IPS-18a (cell line): ENCODE measurements around the gene GOLGB1.

Experiments used
- H3K27ac ChIP-seq: one replicate; pipeline ENCODE4 v1.5.1; 2013; ENCODE audit warnings: low read length
- H3K27me3 ChIP-seq: one replicate; pipeline ENCODE4 v1.6.1; 2013; ENCODE audit warnings: mild to moderate bottlenecking, low read length; ENCODE audit not compliant: control insufficient read depth, insufficient read depth
- H3K36me3 ChIP-seq: one replicate; pipeline ENCODE4 v1.6.1; 2013; ENCODE audit warnings: low read depth, low read length; ENCODE audit not compliant: control insufficient read depth
- H3K4me1 ChIP-seq: one replicate; pipeline ENCODE4 v1.6.1; 2013; ENCODE audit warnings: low read depth, low read length; ENCODE audit not compliant: control insufficient read depth
- H3K4me3 ChIP-seq: one replicate; pipeline ENCODE4 v1.5.1; 2013; ENCODE audit warnings: low read length
- H3K9ac ChIP-seq: one replicate; pipeline ENCODE4 v1.6.1; 2013; ENCODE audit warnings: mild to moderate bottlenecking, low read length, moderate library complexity
- H3K9me3 ChIP-seq: one replicate; pipeline ENCODE4 v1.6.1; 2013; ENCODE audit warnings: low read depth, low read length; ENCODE audit not compliant: control insufficient read depth

The GOLGB1 gene

DNA sequence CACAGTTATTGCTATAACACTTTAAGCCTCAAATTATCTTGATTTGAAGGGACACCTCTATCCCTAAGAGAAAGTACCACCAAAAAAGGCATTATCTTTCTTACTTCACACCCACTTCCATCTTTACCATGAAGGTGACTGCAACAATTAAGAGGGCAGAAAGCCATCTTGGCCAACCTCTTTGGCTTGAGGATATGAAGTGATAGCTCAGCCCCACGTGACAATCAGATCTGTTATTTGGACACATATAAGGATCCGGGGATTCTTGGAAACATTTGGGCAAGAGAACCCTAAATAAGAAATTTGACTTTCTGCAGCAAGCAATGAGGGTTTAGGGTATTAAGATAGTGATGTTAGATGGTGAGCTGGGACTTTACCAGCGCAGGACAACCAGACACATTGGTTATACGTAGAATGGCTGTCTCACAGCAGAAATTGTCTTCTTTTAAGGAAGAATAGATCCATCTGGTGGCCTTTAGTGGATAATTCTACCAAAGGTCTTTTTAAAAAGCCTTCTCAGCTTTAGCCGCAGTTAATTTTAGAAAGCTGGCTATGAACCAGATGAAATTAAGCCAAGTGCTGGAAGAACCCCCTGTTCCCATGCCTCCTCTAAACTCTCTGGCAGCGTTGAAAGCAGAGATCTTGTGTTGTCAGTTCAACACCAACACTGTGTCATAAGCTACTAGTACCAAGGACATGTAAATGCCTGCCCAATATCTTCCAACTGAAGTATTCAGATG, 101.2 kb downstream of the GOLGB1 start:
- Histone ChIP-seq H3K9me3 (no peaks in the 10 kb centered on the region), H3K4me3 (no peak overlapping the region), H3K27me3 (no peaks in the 10 kb centered on the region), H3K4me1 (peaks cover 5% of the 10 kb centered on the region), H3K27ac (no peak overlapping the region), H3K36me3 (no peaks in the 10 kb centered on the region), H3K9ac (no peak overlapping the region)

DNA sequence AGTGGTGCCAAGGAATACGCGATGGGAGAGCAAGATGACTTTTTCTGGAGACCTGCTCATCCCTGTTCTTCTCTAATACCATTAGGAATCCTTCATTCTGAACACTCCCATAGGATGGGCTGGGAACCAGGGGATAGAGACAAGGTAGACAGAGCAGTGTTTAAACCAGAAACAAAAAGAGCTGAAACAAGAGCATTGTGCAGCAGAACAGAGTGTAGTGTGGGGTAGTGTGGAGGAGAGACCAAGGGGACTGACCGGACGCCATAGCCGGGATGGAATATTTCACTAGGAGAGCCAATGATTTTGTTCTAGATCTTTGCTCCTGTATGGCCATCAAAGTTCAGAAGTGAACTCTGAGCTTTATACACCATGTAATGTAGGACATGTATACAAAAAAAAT, 104.5 kb downstream of the GOLGB1 start:
- no peak overlapping the region for H3K27ac ChIP-seq
- H3K27me3 ChIP-seq, result no peaks in the 10 kb centered on the region
- H3K9me3 ChIP-seq, result no peaks in the 10 kb centered on the region
- no peaks in the 10 kb centered on the region for H3K36me3 ChIP-seq
- H3K4me1 ChIP-seq, result peaks cover 9% of the 10 kb centered on the region
- no peak overlapping the region for H3K9ac ChIP-seq
- no peak overlapping the region for H3K4me3 ChIP-seq

DNA sequence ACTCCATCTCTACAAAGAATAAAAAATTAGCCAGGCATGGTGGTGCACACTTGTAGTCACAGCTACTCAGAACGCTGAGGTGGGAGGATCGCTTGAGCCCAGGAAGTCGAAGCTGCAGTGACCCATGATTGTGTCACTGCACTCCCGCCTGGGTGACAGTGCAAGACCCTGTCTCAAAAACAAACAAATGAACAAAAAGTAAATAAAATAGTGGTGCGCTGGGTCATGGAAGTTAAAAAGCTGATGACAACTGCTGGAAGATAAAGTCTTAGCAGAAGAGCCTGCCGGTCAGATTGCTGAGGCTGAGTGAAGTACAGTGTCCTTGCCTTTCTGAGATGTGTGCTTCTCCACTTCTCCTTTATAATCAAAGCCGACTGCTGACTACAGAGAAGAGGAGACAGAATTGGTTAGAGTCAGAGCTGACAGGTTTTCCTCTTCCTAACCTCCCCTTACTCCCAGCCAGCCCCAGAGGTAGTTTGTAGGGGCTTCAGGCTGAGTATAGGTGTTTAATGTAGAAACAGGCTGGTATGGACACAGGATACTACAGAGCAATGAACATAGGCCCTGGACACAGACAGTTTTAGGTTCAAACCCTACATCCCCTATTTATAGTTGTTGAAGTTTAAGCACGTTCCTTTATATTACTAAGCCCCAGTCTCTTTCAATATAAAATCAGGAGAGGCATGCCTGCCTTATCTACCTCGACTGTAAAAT, 106.8 kb downstream of the GOLGB1 start:
- H3K9ac ChIP-seq, result no peak overlapping the region
- H3K4me1 ChIP-seq, result peaks cover 9% of the 10 kb centered on the region
- H3K36me3 ChIP-seq, result no peaks in the 10 kb centered on the region

DNA sequence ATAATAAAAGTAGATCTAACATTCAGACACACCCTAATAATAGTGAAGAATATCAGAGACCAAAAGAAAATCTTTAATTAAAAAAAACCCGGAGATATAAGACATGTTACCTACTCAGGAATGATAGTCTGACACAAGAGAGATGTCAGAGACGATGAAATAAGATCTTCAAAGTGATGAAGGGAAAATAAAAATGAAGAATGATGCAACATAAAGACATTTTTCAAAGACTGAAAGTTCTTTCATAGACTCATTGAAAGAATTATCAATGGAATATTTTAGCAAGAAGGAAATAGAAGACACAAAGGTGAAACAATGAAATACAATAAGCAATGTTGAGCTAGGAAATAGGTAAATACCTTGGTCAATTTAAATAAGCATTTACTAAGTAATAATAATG, 108.4 kb downstream of the GOLGB1 start:
- Histone ChIP-seq H3K9ac (no peak overlapping the region), H3K36me3 (no peaks in the 10 kb centered on the region), H3K4me1 (peaks cover 9% of the 10 kb centered on the region), H3K27me3 (no peaks in the 10 kb centered on the region), H3K4me3 (no peak overlapping the region), H3K27ac (no peak overlapping the region), H3K9me3 (no peaks in the 10 kb centered on the region)

More for the DNA sequence above, 106.8 kb downstream of the GOLGB1 start:
- Histone ChIP-seq H3K9me3 (no peaks in the 10 kb centered on the region), H3K27ac (no peak overlapping the region), H3K4me3 (no peak overlapping the region), H3K27me3 (no peaks in the 10 kb centered on the region)

DNA sequence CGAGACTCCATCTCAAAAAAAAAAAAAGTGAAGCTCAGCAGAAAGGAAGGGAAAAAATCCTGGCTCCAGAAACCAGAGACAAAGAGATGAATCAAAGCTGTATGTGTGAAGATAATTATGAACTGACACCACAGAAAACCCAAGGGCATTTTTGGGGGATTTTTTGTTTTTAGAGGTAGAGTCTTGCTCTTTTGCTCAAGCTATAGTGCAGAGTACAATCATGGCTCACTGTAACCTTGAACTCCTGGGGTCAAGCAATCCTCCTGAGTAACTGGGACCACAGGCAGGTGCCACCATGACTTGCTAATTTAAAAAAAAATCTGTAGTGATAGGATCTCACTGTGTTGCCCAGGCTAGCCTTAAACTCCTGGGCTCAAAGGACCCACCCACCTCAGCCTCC, 111.6 kb downstream of the GOLGB1 start:
- no peaks in the 10 kb centered on the region for H3K36me3 ChIP-seq
- H3K4me3 ChIP-seq, result no peak overlapping the region
- no peak overlapping the region for H3K27ac ChIP-seq

DNA sequence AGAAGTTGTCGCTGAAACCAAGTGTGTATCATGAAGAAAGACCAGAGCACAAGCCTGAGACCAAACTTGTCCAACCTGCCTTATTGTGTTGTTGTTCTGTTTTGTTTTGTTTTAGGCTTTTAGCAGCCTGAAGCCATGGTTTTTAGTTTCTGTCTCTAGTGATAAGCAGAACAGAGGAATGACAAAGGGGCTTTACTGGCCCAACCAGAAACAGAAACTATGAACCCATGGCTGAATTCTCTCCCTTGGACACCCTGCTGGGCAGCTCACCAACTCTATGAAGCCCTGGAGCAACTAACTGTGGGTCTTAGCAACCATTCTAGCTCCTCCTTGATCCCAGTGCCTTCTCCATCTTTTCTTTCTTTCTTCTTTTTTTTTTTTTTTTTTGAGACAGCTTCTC, 119.2 kb downstream of the GOLGB1 start:
- no peaks in the 10 kb centered on the region for H3K9me3 ChIP-seq
- H3K9ac ChIP-seq, result no peak overlapping the region
- no peaks in the 10 kb centered on the region for H3K36me3 ChIP-seq
- peaks cover 4% of the 10 kb centered on the region for H3K4me1 ChIP-seq
- H3K27ac ChIP-seq, result no peak overlapping the region
- H3K4me3 ChIP-seq, result no peak overlapping the region
- H3K27me3 ChIP-seq, result no peaks in the 10 kb centered on the region

More for the DNA sequence above, 111.6 kb downstream of the GOLGB1 start:
- H3K9me3 ChIP-seq, result no peaks in the 10 kb centered on the region
- no peaks in the 10 kb centered on the region for H3K27me3 ChIP-seq
- H3K9ac ChIP-seq, result no peak overlapping the region
- peaks cover 4% of the 10 kb centered on the region for H3K4me1 ChIP-seq

DNA sequence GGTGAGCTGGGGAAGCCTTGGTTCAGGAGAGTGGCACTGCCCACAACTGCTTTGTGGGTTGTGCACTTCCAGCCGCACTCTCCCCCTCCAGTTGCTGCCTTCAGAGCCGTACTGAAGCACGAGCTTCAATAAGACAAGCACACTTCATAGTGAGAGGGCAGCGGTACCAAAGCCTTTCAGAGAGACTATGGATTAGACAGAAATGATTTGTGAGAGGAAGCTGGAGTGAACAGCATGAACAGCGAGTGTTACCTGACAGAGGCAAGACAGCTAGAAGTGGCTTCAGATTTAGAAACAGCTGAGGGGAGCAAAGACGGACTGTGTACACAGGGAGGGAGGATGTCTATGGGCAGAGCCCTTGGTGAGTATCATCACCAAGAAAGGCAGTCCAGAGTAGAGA, 119.9 kb downstream of the GOLGB1 start:
- no peaks in the 10 kb centered on the region for H3K36me3 ChIP-seq

DNA sequence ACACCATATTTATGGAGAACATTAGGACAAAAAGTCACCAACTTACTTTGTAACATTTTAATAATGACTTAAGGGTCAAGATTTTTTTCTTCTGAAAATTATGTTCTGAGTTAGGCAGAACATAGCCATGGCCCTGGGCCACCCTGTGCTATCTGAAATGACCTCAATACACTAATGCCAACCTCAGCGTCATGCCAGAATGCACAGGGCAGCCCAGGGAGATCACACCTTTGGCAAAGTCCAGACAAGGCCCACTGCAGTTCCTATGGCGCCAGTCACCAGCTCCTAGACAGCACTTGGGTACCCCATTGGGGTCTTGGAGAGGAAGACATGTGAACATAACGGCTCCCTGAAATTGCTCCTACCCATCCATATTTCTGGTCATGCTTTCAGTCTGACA, 121.9 kb downstream of the GOLGB1 start:
- H3K4me3 ChIP-seq, result no peak overlapping the region
- no peaks in the 10 kb centered on the region for H3K36me3 ChIP-seq
- no peaks in the 10 kb centered on the region for H3K27me3 ChIP-seq
- no peaks in the 10 kb centered on the region for H3K9me3 ChIP-seq
- no peak overlapping the region for H3K27ac ChIP-seq
- H3K4me1 ChIP-seq, result peaks cover 5% of the 10 kb centered on the region
- no peak overlapping the region for H3K9ac ChIP-seq

More for the DNA sequence above, 119.9 kb downstream of the GOLGB1 start:
- H3K4me3 ChIP-seq, result no peak overlapping the region
- H3K27ac ChIP-seq, result no peak overlapping the region
- H3K27me3 ChIP-seq, result no peaks in the 10 kb centered on the region
- no peak overlapping the region for H3K9ac ChIP-seq
- no peaks in the 10 kb centered on the region for H3K9me3 ChIP-seq
- H3K4me1 ChIP-seq, result peaks cover 7% of the 10 kb centered on the region

DNA sequence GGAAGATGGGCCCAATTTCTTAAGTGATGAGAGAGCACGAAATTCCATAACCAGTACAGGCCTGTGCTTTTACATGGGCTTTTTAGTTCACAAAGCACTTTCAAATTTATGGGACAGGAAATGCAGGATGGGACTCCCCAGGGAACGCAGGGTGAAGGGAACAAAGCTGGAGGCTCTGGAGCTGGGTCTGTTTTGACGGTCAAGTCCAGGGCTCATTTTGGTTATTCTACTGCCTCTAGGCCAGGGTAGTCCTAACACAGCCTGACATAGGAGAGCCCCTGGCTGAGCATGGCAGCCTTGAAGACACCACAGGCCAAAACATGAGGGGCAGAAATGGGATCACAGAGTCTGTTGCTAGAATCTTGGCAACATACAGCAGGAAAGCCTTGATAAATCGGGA, 122.3 kb downstream of the GOLGB1 start:
- Histone ChIP-seq H3K27me3 (no peaks in the 10 kb centered on the region), H3K27ac (no peak overlapping the region), H3K36me3 (no peaks in the 10 kb centered on the region), H3K9me3 (no peaks in the 10 kb centered on the region), H3K4me3 (no peak overlapping the region), H3K9ac (no peak overlapping the region), H3K4me1 (peaks cover 5% of the 10 kb centered on the region)

DNA sequence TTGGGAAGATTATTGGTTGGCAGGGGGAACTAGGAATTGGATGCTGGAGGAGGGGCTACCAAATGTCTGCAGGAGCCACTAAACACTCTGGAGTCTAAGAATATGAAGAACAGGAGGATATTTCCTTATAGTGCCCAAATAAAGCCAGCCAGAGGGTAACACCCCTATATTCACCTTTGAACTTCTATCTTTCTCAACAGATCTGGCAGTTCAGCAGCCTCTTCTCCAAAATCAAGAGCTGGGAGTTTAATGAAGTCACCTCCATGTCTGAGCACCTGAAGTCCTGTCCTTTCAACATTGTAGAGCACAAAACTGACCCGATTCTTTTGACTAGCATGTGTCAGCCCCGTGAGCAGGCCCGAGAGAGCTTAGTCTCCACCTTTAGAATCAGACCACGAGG, 123.0 kb downstream of the GOLGB1 start:
- Histone ChIP-seq H3K36me3 (no peaks in the 10 kb centered on the region), H3K9me3 (no peaks in the 10 kb centered on the region), H3K4me1 (peaks cover 5% of the 10 kb centered on the region), H3K4me3 (no peak overlapping the region), H3K27me3 (no peaks in the 10 kb centered on the region), H3K27ac (no peak overlapping the region), H3K9ac (no peak overlapping the region)

DNA sequence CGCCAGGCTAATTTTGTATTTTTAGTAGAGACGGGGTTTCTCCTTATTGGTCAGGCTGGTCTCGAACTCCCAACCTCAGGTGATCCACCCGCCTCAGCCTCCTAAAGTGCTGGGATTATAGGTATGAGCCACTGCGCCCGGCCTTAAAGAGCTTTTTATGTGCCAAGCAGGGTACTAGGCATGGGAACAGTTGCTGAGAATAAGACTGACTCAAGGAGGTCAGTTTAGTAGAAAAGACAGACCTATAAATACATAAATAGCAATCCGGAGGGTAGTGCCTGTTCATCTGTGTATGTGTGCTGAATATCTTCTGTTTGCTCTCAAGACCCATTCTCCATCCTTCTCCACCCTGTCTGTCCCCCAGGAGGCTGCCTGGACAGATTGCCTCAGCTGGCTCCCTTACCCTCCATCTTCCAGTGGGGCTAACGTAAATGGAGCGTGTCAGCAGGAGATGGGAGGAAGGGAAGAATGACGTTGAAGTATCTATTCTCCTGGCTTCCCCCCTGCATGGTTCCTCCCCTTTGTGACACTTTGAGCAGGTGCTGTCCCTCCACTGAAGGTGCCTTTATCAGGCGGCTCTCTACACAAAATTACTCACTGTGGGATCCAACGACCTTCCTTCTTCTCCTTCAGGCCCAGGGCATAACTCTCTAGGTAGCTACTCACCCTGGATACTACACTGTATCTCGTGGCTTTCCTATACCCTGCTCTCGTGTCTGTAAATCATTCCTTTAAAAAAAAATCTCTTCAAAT, 125.2 kb downstream of the GOLGB1 start:
- Histone ChIP-seq H3K4me1 (peaks cover 5% of the 10 kb centered on the region), H3K9ac (no peak overlapping the region), H3K27ac (no peak overlapping the region), H3K9me3 (no peaks in the 10 kb centered on the region), H3K27me3 (no peaks in the 10 kb centered on the region), H3K36me3 (no peaks in the 10 kb centered on the region), H3K4me3 (no peak overlapping the region)
